Tibial artery (tissue), 4 donors: ENCODE results near the gene PIK3CD.

Source experiments
- DNase-seq, 2 donors: peaks; one replicate each; pipeline ENCODE4 v3.0.0-alpha.2; 2019
- H3K27ac ChIP-seq, 2 donors: fragments of 200-600 bp; sonication (generic) in 1 of 2; 1 replicate in 1 of 2; 2 replicates in 1 of 2; pipeline ENCODE4 v1.5.1; 2018 to 2019; ENCODE audit warnings: mild to moderate bottlenecking in 1 of 2
- H3K27me3 ChIP-seq, 2 donors: fragments of 200-600 bp; sonication (generic) in 1 of 2; one replicate each; pipeline versions ENCODE4 v1.5.1 to v1.6.0; 2016 to 2019
- H3K36me3 ChIP-seq, 3 donors: fragments of 200-600 bp; sonication (generic) in 2 of 3; one replicate each; pipeline ENCODE4 v1.5.1; 2016 to 2019; ENCODE audit warnings: mild to moderate bottlenecking in 2 of 3
- H3K4me1 ChIP-seq, 4 donors: fragments of 200-600 bp; sonication (generic) in 2 of 4; 1 replicate in 3 of 4; 2 replicates in 1 of 4; pipeline ENCODE4 v1.5.1; 2016 to 2019
- H3K4me3 ChIP-seq, 2 donors: fragments of 200-600 bp; sonication (generic) in 1 of 2; 1 replicate in 1 of 2; 2 replicates in 1 of 2; pipeline ENCODE4 v1.5.1; 2018 to 2019; ENCODE audit warnings: mild to moderate bottlenecking in 2 of 2
- H3K9me3 ChIP-seq, 3 donors: fragments of 200-600 bp; sonication (generic) in 1 of 3; one replicate each; pipeline ENCODE4 v1.5.1; 2016 to 2019
- intact Hi-C: fragments of 100-400 bp; cut with DNase I; formaldehyde crosslinking; loops from one replicate; pipeline ENCODE4 v1.15.0; 2023; ENCODE audit warnings: low total_unique reads
- TF ChIP-seq, protein P1 (sequence below), 2 experiments: fragments of 200-600 bp in 1 of 2; fragments of 450-650 bp in 1 of 2; IDR thresholded peaks; one replicate each; pipeline ENCODE4 v1.5.1; 2017 to 2019; ENCODE audit warnings: antibody characterized with exemption in 2 of 2, mild to moderate bottlenecking in 1 of 2, moderate library complexity in 1 of 2

The PIK3CD gene

DNA sequence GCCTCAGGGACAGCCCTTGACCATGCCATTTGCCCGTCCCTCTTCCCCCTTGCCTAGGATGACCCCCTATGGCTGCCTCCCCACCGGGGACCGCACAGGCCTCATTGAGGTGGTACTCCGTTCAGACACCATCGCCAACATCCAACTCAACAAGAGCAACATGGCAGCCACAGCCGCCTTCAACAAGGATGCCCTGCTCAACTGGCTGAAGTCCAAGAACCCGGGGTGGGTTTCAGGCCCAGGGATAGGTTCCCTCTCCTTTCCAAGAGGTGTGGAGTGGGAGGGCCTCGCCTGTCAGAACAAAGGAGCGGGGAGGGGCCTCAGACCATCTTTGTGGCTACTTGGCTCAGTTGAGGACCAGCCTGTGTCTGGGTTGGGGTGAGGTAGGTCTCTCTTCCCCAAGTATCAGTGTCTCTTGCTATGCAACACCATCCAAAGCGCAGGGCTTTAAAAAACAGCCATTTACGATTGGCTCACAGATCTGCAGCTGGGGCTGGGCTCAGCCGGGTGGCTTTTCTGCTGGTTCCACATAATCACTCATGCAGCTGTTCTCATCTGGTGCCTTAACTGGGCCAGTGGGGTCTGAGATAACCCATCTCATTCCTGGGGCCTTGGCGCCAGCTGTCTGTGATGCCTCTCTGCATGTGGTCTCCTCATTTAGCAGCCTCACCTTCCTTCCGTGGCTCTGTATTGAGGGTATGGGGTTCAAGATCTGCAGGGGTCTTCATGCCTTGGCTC is 71.7 kb downstream of the PIK3CD start:
- Histone ChIP-seq H3K9me3 (peaks cover 0 to 8% (median 7%) of the 10 kb centered on the region in 3 donors), H3K36me3 (peaks cover 36 to 99% (median 78%) of the 10 kb centered on the region in 3 donors), H3K27me3 (no peaks in the 10 kb centered on the region), H3K4me1 (peaks cover 0 to 8% (median 4%) of the 10 kb centered on the region in 4 donors), H3K27ac (no peak overlapping the region), H3K4me3 (no peak overlapping the region)
- intact Hi-C loops = loop anchor here (10.0 kb wide), 1 partner anchor 142 kb away; no protein-coding TSS in a partner anchor
- TF ChIP-seq, protein P1, sequence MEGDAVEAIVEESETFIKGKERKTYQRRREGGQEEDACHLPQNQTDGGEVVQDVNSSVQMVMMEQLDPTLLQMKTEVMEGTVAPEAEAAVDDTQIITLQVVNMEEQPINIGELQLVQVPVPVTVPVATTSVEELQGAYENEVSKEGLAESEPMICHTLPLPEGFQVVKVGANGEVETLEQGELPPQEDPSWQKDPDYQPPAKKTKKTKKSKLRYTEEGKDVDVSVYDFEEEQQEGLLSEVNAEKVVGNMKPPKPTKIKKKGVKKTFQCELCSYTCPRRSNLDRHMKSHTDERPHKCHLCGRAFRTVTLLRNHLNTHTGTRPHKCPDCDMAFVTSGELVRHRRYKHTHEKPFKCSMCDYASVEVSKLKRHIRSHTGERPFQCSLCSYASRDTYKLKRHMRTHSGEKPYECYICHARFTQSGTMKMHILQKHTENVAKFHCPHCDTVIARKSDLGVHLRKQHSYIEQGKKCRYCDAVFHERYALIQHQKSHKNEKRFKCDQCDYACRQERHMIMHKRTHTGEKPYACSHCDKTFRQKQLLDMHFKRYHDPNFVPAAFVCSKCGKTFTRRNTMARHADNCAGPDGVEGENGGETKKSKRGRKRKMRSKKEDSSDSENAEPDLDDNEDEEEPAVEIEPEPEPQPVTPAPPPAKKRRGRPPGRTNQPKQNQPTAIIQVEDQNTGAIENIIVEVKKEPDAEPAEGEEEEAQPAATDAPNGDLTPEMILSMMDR (IDR thresholded peaks at IDR 0.05) = no peak
- no peak for DNase-seq

DNA sequence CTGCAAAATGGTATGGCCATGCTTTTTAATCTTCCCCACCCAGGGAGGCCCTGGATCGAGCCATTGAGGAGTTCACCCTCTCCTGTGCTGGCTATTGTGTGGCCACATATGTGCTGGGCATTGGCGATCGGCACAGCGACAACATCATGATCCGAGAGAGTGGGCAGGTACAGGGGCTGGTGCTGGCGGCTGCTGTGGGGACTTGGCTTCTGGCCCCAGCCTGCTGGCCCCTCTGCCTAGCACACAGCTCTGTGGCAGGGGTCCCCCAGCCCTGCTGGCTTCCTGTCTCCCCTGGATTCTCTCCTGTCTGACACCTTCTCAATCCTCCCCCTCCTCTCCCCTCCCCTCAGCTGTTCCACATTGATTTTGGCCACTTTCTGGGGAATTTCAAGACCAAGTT is 72.4 kb downstream of the PIK3CD start:
- peaks cover 0 to 8% (median 7%) of the 10 kb centered on the region in 3 donors for H3K9me3 ChIP-seq
- TF ChIP-seq, protein P1 (IDR thresholded peaks at IDR 0.05) = no peak
- H3K27ac ChIP-seq = no peak overlapping the region
- peaks cover 40 to 100% (median 76%) of the 10 kb centered on the region in 3 donors for H3K36me3 ChIP-seq
- H3K4me1 ChIP-seq = peaks cover 0 to 6% (median 2%) of the 10 kb centered on the region in 4 donors
- intact Hi-C loops = loop anchor here (10.0 kb wide), 1 partner anchor 141 kb away; no protein-coding TSS in a partner anchor
- H3K27me3 ChIP-seq = no peaks in the 10 kb centered on the region
- DNase-seq = no peak
- no peak overlapping the region for H3K4me3 ChIP-seq

DNA sequence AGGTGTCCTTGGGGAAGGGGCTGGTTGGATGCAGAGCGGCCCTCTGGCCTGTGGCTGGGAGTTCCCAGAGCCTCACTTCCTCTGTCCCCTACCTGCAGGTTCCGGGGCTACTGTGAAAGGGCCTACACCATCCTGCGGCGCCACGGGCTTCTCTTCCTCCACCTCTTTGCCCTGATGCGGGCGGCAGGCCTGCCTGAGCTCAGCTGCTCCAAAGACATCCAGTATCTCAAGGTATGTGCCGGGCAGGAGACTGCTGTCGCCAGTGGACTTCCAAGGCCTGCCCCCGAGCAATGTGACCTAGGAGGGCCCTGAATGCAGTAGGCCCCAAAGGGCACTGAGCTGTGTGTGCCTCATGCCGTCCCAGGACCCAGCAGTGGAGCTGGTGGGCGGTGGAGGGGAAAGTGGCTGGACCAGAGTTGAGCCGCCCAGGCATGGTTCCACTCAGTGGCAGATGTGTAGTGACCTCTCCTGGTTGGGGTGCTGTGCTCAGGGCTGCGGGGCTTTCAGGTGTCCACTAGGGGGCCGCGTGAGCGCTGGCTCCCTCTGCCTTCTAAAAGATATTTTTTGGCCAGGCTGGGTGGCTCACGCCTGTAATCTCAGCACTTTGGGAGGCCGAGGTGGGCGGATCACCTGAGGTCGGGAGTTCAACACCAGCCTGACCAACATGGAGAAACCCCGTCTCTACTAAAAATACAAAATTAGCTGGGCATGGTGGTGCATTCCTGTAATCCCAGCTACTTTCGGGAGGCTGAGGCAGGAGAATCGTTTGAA is 73.4 kb downstream of the PIK3CD start:
- TF ChIP-seq, protein P1 (IDR thresholded peaks at IDR 0.05) = peak; percentile 57 to 61
- no peak overlapping the region for H3K4me3 ChIP-seq
- no peaks in the 10 kb centered on the region for H3K27me3 ChIP-seq
- peaks cover 0 to 8% (median 7%) of the 10 kb centered on the region in 3 donors for H3K9me3 ChIP-seq
- intact Hi-C loops = loop anchor here (10.0 kb wide), 1 partner anchor 140 kb away; no protein-coding TSS in a partner anchor
- peaks cover 47 to 100% (median 81%) of the 10 kb centered on the region in 3 donors for H3K36me3 ChIP-seq
- H3K27ac ChIP-seq = no peak overlapping the region
- H3K4me1 ChIP-seq = no peaks in the 10 kb centered on the region
- peak in 1 of 2 donors; percentile 46 for DNase-seq

DNA sequence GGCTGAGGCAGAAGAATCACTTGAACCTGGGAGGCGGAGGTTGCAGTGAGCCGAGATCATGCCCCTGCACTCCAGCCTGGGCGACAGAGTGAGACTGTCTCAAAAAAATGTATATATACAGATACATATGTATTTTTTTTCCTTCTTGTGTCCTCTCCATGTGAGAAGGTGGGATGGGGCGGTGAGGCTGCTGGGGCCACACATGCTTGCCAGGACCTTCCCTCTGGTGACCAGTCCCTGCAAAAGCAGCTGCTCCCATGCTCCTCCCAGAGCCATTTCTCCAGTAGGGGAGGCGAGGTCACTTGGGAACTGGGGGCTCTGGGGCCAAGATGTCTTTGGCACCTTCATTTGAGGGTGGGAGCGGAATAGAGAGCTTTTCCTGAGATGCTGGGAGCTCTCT is 74.9 kb downstream of the PIK3CD start:
- no peak overlapping the region for H3K27ac ChIP-seq
- H3K9me3 ChIP-seq = peaks cover 0 to 8% (median 7%) of the 10 kb centered on the region in 3 donors
- intact Hi-C loops = loop anchor here (10.0 kb wide), 1 partner anchor 138 kb away; no protein-coding TSS in a partner anchor
- H3K4me3 ChIP-seq = no peak overlapping the region
- H3K27me3 ChIP-seq = no peaks in the 10 kb centered on the region
- TF ChIP-seq, protein P1 (IDR thresholded peaks at IDR 0.05) = no peak
- DNase-seq = no peak
- H3K4me1 ChIP-seq = no peaks in the 10 kb centered on the region
- H3K36me3 ChIP-seq = peaks cover 57 to 100% (median 81%) of the 10 kb centered on the region in 3 donors

DNA sequence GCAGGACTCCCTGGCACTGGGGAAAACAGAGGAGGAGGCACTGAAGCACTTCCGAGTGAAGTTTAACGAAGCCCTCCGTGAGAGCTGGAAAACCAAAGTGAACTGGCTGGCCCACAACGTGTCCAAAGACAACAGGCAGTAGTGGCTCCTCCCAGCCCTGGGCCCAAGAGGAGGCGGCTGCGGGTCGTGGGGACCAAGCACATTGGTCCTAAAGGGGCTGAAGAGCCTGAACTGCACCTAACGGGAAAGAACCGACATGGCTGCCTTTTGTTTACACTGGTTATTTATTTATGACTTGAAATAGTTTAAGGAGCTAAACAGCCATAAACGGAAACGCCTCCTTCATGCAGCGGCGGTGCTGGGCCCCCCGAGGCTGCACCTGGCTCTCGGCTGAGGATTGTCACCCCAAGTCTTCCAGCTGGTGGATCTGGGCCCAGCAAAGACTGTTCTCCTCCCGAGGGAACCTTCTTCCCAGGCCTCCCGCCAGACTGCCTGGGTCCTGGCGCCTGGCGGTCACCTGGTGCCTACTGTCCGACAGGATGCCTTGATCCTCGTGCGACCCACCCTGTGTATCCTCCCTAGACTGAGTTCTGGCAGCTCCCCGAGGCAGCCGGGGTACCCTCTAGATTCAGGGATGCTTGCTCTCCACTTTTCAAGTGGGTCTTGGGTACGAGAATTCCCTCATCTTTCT is 75.5 kb downstream of the PIK3CD start:
- Histone ChIP-seq H3K27ac (no peak overlapping the region), H3K4me1 (no peaks in the 10 kb centered on the region), H3K9me3 (peaks cover 0 to 8% (median 7%) of the 10 kb centered on the region in 3 donors), H3K36me3 (peaks cover 62 to 100% (median 81%) of the 10 kb centered on the region in 3 donors), H3K4me3 (no peak overlapping the region), H3K27me3 (no peaks in the 10 kb centered on the region)
- no peak for DNase-seq
- TF ChIP-seq, protein P1 (IDR thresholded peaks at IDR 0.05) = no peak
- intact Hi-C loops = loop anchor here (10.0 kb wide), 1 partner anchor 138 kb away; no protein-coding TSS in a partner anchor
